H9 (cell line): Measurements from ENCODE around the gene SHROOM1. TPM values are rescaled to one million over a fixed set of nuclear protein-coding genes. Genes with fewer than 3 reads are reported as not detected.

Source experiments
- DNase-seq: peaks from one replicate; pipeline ENCODE4 v3.0.0-alpha.2; 2017
- H2AFZ ChIP-seq: one replicate; pipeline ENCODE4 v1.6.1; 2013; ENCODE audit warnings: mild to moderate bottlenecking, low read length, control low read depth, moderate library complexity
- H2AK5ac ChIP-seq: 2 replicates; pipeline ENCODE4 v1.6.1; 2013; ENCODE audit warnings: low read length, control low read depth, mixed read lengths; ENCODE audit not compliant: insufficient read length
- H2BK120ac ChIP-seq: one replicate; pipeline ENCODE4 v1.6.1; 2013; ENCODE audit warnings: low read depth, mild to moderate bottlenecking, low read length, control low read depth, inconsistent platforms; ENCODE audit not compliant: poor library complexity, severe bottlenecking
- H2BK12ac ChIP-seq: 2 replicates; pipeline ENCODE4 v1.6.1; 2013; ENCODE audit warnings: low read length, control low read depth, mixed read lengths, low read depth; ENCODE audit not compliant: insufficient read length
- H2BK15ac ChIP-seq: 2 replicates; pipeline ENCODE4 v1.6.1; 2013; ENCODE audit warnings: low read depth, low read length, control low read depth
- H2BK20ac ChIP-seq: one replicate; pipeline ENCODE4 v1.6.1; 2013; ENCODE audit warnings: low read depth, mild to moderate bottlenecking, low read length, control low read depth, inconsistent platforms; ENCODE audit not compliant: poor library complexity, severe bottlenecking
- H2BK5ac ChIP-seq: 2 replicates; pipeline ENCODE4 v1.6.1; 2013; ENCODE audit warnings: low read length, control low read depth, mixed read lengths; ENCODE audit not compliant: insufficient read length
- H3K14ac ChIP-seq: 2 replicates; pipeline ENCODE4 v1.6.1; 2013; ENCODE audit warnings: low read length, control low read depth; ENCODE audit not compliant: insufficient read depth
- H3K18ac ChIP-seq: 2 replicates; pipeline ENCODE4 v1.6.1; 2013; ENCODE audit warnings: low read depth, mild to moderate bottlenecking, mixed read lengths, low read length, control low read depth; ENCODE audit not compliant: insufficient read length
- H3K23ac ChIP-seq: 2 replicates; pipeline ENCODE4 v1.6.1; 2013; ENCODE audit warnings: low read length, control low read depth, mixed read lengths, low read depth; ENCODE audit not compliant: insufficient read length
- H3K23me2 ChIP-seq: 2 replicates; pipeline ENCODE4 v1.6.1; 2013; ENCODE audit warnings: low read depth, mild to moderate bottlenecking, mixed read lengths, low read length, control low read depth; ENCODE audit not compliant: insufficient read length, poor library complexity, severe bottlenecking
- H3K27ac ChIP-seq: 2 replicates; pipeline ENCODE4 v1.5.1; 2013; ENCODE audit warnings: low read length, control low read depth, mixed read lengths, low read depth; ENCODE audit not compliant: insufficient read length
- H3K27me3 ChIP-seq: 2 replicates; pipeline ENCODE4 v1.6.1; 2013; ENCODE audit warnings: low read length, control low read depth, inconsistent platforms; ENCODE audit not compliant: insufficient read depth
- H3K4ac ChIP-seq: 2 replicates; pipeline ENCODE4 v1.6.1; 2013; ENCODE audit warnings: low read depth, mild to moderate bottlenecking, control low read depth, inconsistent platforms, low read length, moderate library complexity
- H3K4me1 ChIP-seq: 2 replicates; pipeline ENCODE4 v1.6.1; 2013; ENCODE audit warnings: low read length, control low read depth, inconsistent platforms; ENCODE audit not compliant: insufficient read depth
- H3K4me2 ChIP-seq: 2 replicates; pipeline ENCODE4 v1.6.1; 2013; ENCODE audit warnings: low read length, control low read depth, mixed read lengths; ENCODE audit not compliant: insufficient read length, insufficient read depth
- H3K56ac ChIP-seq: 2 replicates; pipeline ENCODE4 v1.6.1; 2013; ENCODE audit warnings: low read depth, mild to moderate bottlenecking, mixed read lengths, low read length, control low read depth; ENCODE audit not compliant: insufficient read length
- H3K79me1 ChIP-seq: 2 replicates; pipeline ENCODE4 v1.6.1; 2013; ENCODE audit warnings: low read depth, mild to moderate bottlenecking, moderate library complexity, low read length, control low read depth, inconsistent platforms; ENCODE audit not compliant: insufficient read depth, poor library complexity, severe bottlenecking
- H3K79me2 ChIP-seq: 2 replicates; pipeline ENCODE4 v1.6.1; 2013; ENCODE audit warnings: low read length, control low read depth, inconsistent platforms; ENCODE audit not compliant: insufficient read depth
- H3K9ac ChIP-seq: 2 replicates; pipeline ENCODE4 v1.6.1; 2013; ENCODE audit warnings: low read length, control low read depth, mixed read lengths; ENCODE audit not compliant: insufficient read length; ENCODE audit errors: extremely low read depth
- H3K9me3 ChIP-seq: one replicate; pipeline ENCODE4 v1.6.1; 2013; ENCODE audit warnings: low read depth, low read length, inconsistent platforms; ENCODE audit not compliant: control insufficient read depth
- H3T11ph ChIP-seq: one replicate; pipeline ENCODE4 v1.6.1; 2013; ENCODE audit warnings: mild to moderate bottlenecking, low read length, control low read depth, inconsistent platforms
- H4K20me1 ChIP-seq: one replicate; pipeline ENCODE4 v1.6.1; 2013; ENCODE audit not compliant: control insufficient read depth, insufficient read length, insufficient read depth
- H4K5ac ChIP-seq: 2 replicates; pipeline ENCODE4 v1.6.1; 2013; ENCODE audit warnings: low read depth, mild to moderate bottlenecking, mixed read lengths, low read length, control low read depth; ENCODE audit not compliant: insufficient read length
- H4K8ac ChIP-seq: replicated peaks from 2 replicates; pipeline ENCODE4 v1.6.1; 2013; ENCODE audit warnings: low read length, control low read depth, mixed read lengths, low read depth; ENCODE audit not compliant: insufficient read length
- H4K91ac ChIP-seq: 2 replicates; pipeline ENCODE4 v1.6.1; 2013; ENCODE audit warnings: low read depth, mild to moderate bottlenecking, moderate library complexity, mixed read lengths, low read length, control low read depth; ENCODE audit not compliant: insufficient read length
- H3K27ac Mint-ChIP-seq, 3 experiments: 2 replicates in 2 of 3; 3 replicates in 1 of 3; pipeline ENCODE4 v1.8.0; 2020 to 2021; ENCODE audit warnings: mixed read lengths in 3 of 3, mild to moderate bottlenecking in 1 of 3, moderate library complexity in 1 of 3
- H3K27me3 Mint-ChIP-seq: 2 replicates; pipeline ENCODE4 v1.8.0; 2021; ENCODE audit warnings: low read depth, mild to moderate bottlenecking, moderate library complexity, mixed read lengths
- H3K36me3 Mint-ChIP-seq, 3 experiments: 2 replicates in 2 of 3; 3 replicates in 1 of 3; pipeline ENCODE4 v1.8.0; 2020 to 2021; ENCODE audit warnings: low read depth in 3 of 3, mixed read lengths in 3 of 3; ENCODE audit not compliant: insufficient read depth in 1 of 3
- H3K4me1 Mint-ChIP-seq, 2 experiments: 2 replicates each; pipeline ENCODE4 v1.8.0; 2020; ENCODE audit warnings: mixed read lengths in 2 of 2
- H3K4me3 Mint-ChIP-seq, 2 experiments: 2 replicates in 1 of 2; 3 replicates in 1 of 2; pipeline ENCODE4 v1.8.0; 2020 to 2021; ENCODE audit warnings: mild to moderate bottlenecking in 2 of 2, mixed read lengths in 2 of 2, moderate library complexity in 1 of 2
- H3K9me3 Mint-ChIP-seq, 2 experiments: 2 replicates in 1 of 2; 3 replicates in 1 of 2; pipeline ENCODE4 v1.8.0; 2020; ENCODE audit warnings: mild to moderate bottlenecking in 2 of 2, mixed read lengths in 2 of 2, moderate library complexity in 1 of 2
- CTCF ChIP-seq: fragments of 200-600 bp; sonication (generic); conservative IDR thresholded peaks from 3 replicates; pipeline ENCODE4 v1.8.0; 2021; ENCODE audit warnings: antibody characterized with exemption, mild to moderate bottlenecking
- WGBS: extraction: QIAGEN DNeasy Blood & Tissue Kit; methylation state at CpG from one replicate; pipeline ENCODE4 v1.1.7; 2013; ENCODE audit warnings: missing lambda C conversion rate, low lambda C conversion rate, mixed read lengths; ENCODE audit not compliant: insufficient read length; ENCODE audit errors: extremely low coverage; 5-methylcytosine and 5-hydroxymethylcytosine counted together
- total RNA-seq: library from RNA; stranded (reverse); gene quantifications from 2 replicates; pipeline ENCODE4 v1.2.1, GENCODE V29; 2021

Gene SHROOM1
- total RNA-seq, 1 experiment from 2014 or later, result 7.0 TPM

GRCh38 chr5:132815454-132815853 lies 15.0 kb downstream of the SHROOM1 start:
- no CpG with 5 or more reads among the region's 1 CpG for WGBS
- no peak overlapping the region for H3K27ac ChIP-seq
- no peaks in the 10 kb centered on the region for H3K9me3 ChIP-seq
- Mint-ChIP-seq H3K4me3 (no peak overlapping the region), H3K27ac (no peak overlapping the region), H3K9me3 (peaks cover 0 to 4% of the 10 kb centered on the region in 2 experiments; a peak in 3 of 5 replicates), H3K36me3 (peaks cover 0 to 4% (median 0%) of the 10 kb centered on the region in 3 experiments; a peak in 3 of 7 replicates), H3K27me3 (peaks cover 80% of the 10 kb centered on the region), H3K4me1 (peaks cover 9 to 20% of the 10 kb centered on the region in 2 experiments)
- no peaks in the 10 kb centered on the region for H3K23me2 ChIP-seq
- no peak overlapping the region for H4K5ac ChIP-seq
- H3K79me2 ChIP-seq, result no peaks in the 10 kb centered on the region
- no peak overlapping the region for H3T11ph ChIP-seq
- H3K27me3 ChIP-seq, result peaks cover 32% of the 10 kb centered on the region
- H3K14ac ChIP-seq, result no peak overlapping the region
- no peak overlapping the region for H3K23ac ChIP-seq
- no peak overlapping the region for H2BK12ac ChIP-seq
- no peaks in the 10 kb centered on the region for H4K20me1 ChIP-seq
- H3K56ac ChIP-seq, result no peak overlapping the region
- no peak overlapping the region for H4K8ac ChIP-seq
- H3K4me2 ChIP-seq, result no peak overlapping the region
- no peak overlapping the region for H3K4ac ChIP-seq
- no peak overlapping the region for H2BK20ac ChIP-seq
- no peak overlapping the region for H4K91ac ChIP-seq
- no peak overlapping the region for H3K9ac ChIP-seq
- no peak overlapping the region for H2AK5ac ChIP-seq
- no peak overlapping the region for H2AFZ ChIP-seq
- H2BK15ac ChIP-seq, result no peak overlapping the region
- no peak overlapping the region for H3K18ac ChIP-seq
- no peak overlapping the region for H2BK120ac ChIP-seq
- DNase-seq, result no peak
- TF ChIP-seq CTCF, result no peak
- no peaks in the 10 kb centered on the region for H3K79me1 ChIP-seq
- no peaks in the 10 kb centered on the region for H3K4me1 ChIP-seq
- no peak overlapping the region for H2BK5ac ChIP-seq
